ENCODE results near the gene SHISA6.

The SHISA6 gene

DNA sequence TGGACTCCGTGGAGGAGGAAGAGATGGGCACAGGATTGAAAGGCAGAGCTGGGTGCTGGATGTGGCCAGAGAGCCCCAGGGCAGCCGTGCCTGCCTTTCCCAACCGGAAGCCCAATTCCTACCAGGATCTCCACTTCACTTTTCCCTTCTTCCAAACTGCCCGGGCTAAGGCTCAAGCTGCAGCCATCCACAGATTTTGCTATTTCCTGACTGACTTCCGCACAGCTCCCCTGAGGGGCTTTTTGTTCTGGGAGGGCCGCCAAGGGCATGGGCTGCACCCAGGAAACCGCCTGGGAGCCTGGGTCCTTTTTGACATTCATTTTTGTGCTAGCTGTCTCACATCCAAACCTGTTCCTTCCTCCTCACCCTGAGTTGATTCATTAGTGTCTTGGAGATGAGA, 4.2 kb downstream of the SHISA6 start:
- TF ChIP-seq YY1 (IDR thresholded peaks at IDR 0.05; ENCODE audit: low read depth) = no peak
- no peak for TF ChIP-seq CEBPB (IDR thresholded peaks at IDR 0.05)
- no peak for TF ChIP-seq NFIC (IDR thresholded peaks at IDR 0.05)

DNA sequence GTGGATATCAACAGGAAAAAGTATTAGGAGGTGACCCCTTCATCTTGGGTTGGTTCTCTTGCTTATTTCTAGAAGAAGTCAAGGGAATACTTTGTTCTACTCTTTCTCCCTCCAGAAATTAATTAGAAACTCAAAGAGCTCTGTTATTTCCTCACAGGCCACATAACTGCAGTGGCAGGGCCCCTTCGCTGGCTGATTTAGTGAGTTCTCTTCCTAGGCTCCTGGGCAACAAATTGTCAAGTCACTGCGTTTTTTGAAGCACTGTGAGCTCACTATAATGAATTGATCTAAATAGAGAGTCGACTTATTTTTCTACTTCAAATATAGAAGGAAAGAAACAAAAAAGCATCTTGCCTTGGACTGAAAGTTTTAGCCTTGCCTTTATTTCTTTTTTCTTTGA, 4.8 kb downstream of the SHISA6 start:
- TF ChIP-seq YY1 (IDR thresholded peaks at IDR 0.05; ENCODE audit: low read depth) (no peak), NFIC (IDR thresholded peaks at IDR 0.05) (no peak), CREB1 (IDR thresholded peaks at IDR 0.05; ENCODE audit: low read depth) (no peak), TCF12 (IDR thresholded peaks at IDR 0.05; ENCODE audit: low read depth) (no peak), REST (IDR thresholded peaks at IDR 0.05; ENCODE audit: low read depth) (no peak), EGR1 (IDR thresholded peaks at IDR 0.05) (no peak), USF1 (IDR thresholded peaks at IDR 0.05) (no peak), FOXM1 (IDR thresholded peaks at IDR 0.05; ENCODE audit: borderline replicate concordance, low read depth) (no peak), TAF1 (IDR thresholded peaks at IDR 0.05; ENCODE audit: low read depth) (no peak), ZBTB7A (IDR thresholded peaks at IDR 0.05; ENCODE audit: low read depth) (no peak), CEBPB (IDR thresholded peaks at IDR 0.05) (no peak), EP300 (IDR thresholded peaks at IDR 0.05; ENCODE audit: borderline replicate concordance) (no peak), TEAD4 (IDR thresholded peaks at IDR 0.05) (no peak), RAD21 (IDR thresholded peaks at IDR 0.05; ENCODE audit: low read depth) (no peak)
- TF ChIP-seq, protein P1, sequence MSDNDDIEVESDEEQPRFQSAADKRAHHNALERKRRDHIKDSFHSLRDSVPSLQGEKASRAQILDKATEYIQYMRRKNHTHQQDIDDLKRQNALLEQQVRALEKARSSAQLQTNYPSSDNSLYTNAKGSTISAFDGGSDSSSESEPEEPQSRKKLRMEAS (IDR thresholded peaks at IDR 0.05) = no peak

- TF ChIP-seq TEAD4 (IDR thresholded peaks at IDR 0.05) (no peak), FOXM1 (IDR thresholded peaks at IDR 0.05; ENCODE audit: borderline replicate concordance, low read depth) (no peak), CEBPB (IDR thresholded peaks at IDR 0.05) (no peak), YY1 (IDR thresholded peaks at IDR 0.05; ENCODE audit: low read depth) (no peak), EP300 (IDR thresholded peaks at IDR 0.05; ENCODE audit: borderline replicate concordance) (no peak), RAD21 (IDR thresholded peaks at IDR 0.05; ENCODE audit: low read depth) (no peak), TCF12 (IDR thresholded peaks at IDR 0.05; ENCODE audit: low read depth) (no peak), ZBTB7A (IDR thresholded peaks at IDR 0.05; ENCODE audit: low read depth) (no peak), TAF1 (IDR thresholded peaks at IDR 0.05; ENCODE audit: low read depth) (no peak), EGR1 (IDR thresholded peaks at IDR 0.05) (no peak), USF1 (IDR thresholded peaks at IDR 0.05) (no peak), REST (IDR thresholded peaks at IDR 0.05; ENCODE audit: low read depth) (no peak), CREB1 (IDR thresholded peaks at IDR 0.05; ENCODE audit: low read depth) (no peak), NFIC (IDR thresholded peaks at IDR 0.05) (no peak)
- TF ChIP-seq, protein P1 (IDR thresholded peaks at IDR 0.05) = no peak
Observed at GRCh38 chr17:11250161-11250560, 9.1 kb downstream of the SHISA6 start.

DNA sequence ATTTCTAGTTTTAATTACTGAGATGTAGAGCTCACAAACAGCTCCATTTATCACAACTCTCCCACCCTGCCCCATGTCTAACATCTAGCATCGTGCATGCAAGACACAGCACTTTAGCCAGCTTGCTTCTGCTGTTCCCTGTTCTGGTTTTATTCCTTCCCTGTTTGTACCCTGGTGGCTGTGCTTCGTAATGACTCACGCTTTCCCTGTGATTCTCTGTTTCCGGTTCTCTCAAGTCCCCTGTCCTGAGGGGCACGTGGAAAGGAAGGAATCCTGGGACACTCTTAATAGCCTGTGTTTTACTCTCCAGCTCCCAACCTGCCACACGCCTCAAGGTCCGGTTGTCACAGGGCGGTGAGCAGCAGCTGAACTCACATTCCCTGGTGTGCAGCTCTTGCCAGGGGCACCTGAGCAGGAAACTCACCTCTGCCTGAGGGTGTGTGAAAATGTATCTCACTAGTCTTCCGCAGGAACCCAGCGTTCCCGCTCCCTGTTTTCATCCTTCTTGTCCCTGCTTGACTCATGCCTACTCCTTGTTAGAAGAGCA, 10.6 kb downstream of the SHISA6 start:
- no peak for TF ChIP-seq NFIC (IDR thresholded peaks at IDR 0.05)
- TF ChIP-seq, protein P1 (IDR thresholded peaks at IDR 0.05) = no peak
- no peak for TF ChIP-seq CEBPB (IDR thresholded peaks at IDR 0.05)
- no peak for TF ChIP-seq REST (IDR thresholded peaks at IDR 0.05; ENCODE audit: low read depth)
- TF ChIP-seq TEAD4 (IDR thresholded peaks at IDR 0.05) = no peak
- no peak for TF ChIP-seq USF1 (IDR thresholded peaks at IDR 0.05)
- no peak for TF ChIP-seq FOXM1 (IDR thresholded peaks at IDR 0.05; ENCODE audit: borderline replicate concordance, low read depth)

Data from Ishikawa (cell line).